Kidney (tissue), 14 donors: ENCODE results near the gene ALDH1A3. TPM values are rescaled to one million over a fixed set of nuclear protein-coding genes. Genes with fewer than 3 reads are reported as not detected.

Source experiments
- DNase-seq, 5 donors: peaks; one replicate each; pipeline ENCODE4 v3.0.0-alpha.2; 2013 to 2020
- FAIRE-seq: peaks from 2 replicates; lab custom pipeline; 2012; peaks lifted over from hg19 to GRCh38; lab: Jason Lieb, UNC
- H3K27ac ChIP-seq, 2 donors: one replicate each; pipeline ENCODE4 v1.7.0; 2013; ENCODE audit warnings: low read depth in 2 of 2, low read length in 2 of 2, inconsistent platforms in 1 of 2
- H3K27me3 ChIP-seq: one replicate; pipeline ENCODE4 v1.7.1; 2013; ENCODE audit warnings: low read length, inconsistent platforms; ENCODE audit not compliant: control insufficient read depth, insufficient read depth
- H3K36me3 ChIP-seq, 3 donors: one replicate each; pipeline versions ENCODE4 v1.7.0 to v1.7.1; 2013; ENCODE audit warnings: low read length in 3 of 3, control low read depth in 1 of 3, inconsistent platforms in 1 of 3; ENCODE audit not compliant: insufficient read depth in 3 of 3, control insufficient read depth in 2 of 3
- H3K4me1 ChIP-seq, 3 donors: one replicate each; pipeline versions ENCODE4 v1.7.0 to v1.7.1; 2013; ENCODE audit warnings: low read length in 3 of 3, inconsistent platforms in 1 of 3, low read depth in 1 of 3; ENCODE audit not compliant: control insufficient read depth in 2 of 3, insufficient read depth in 2 of 3
- H3K4me3 ChIP-seq, 3 donors: one replicate each; pipeline versions ENCODE4 v1.7.0 to v1.8.1; 2013; ENCODE audit warnings: low read length in 3 of 3, control low read depth in 1 of 3, inconsistent platforms in 1 of 3
- H3K9ac ChIP-seq, 3 donors: one replicate each; pipeline versions ENCODE4 v1.7.0 to v1.7.1; 2013; ENCODE audit warnings: low read length in 3 of 3, control low read depth in 1 of 3, inconsistent platforms in 1 of 3
- H3K9me3 ChIP-seq, 3 donors: one replicate each; pipeline versions ENCODE4 v1.7.0 to v1.7.1; 2013; ENCODE audit warnings: low read length in 3 of 3, control low read depth in 1 of 3, inconsistent platforms in 1 of 3; ENCODE audit not compliant: control insufficient read depth in 2 of 3, insufficient read depth in 1 of 3
- CTCF ChIP-seq: IDR thresholded peaks from 3 replicates; pipeline ENCODE4 v1.5.1; 2012; ENCODE audit warnings: mild to moderate bottlenecking, moderate library complexity, borderline replicate concordance; ENCODE audit not compliant: insufficient read depth; ENCODE audit errors: extremely low read depth
- intact Hi-C: fragments of 100-400 bp; cut with DNase I; formaldehyde crosslinking; loops from one replicate; pipeline ENCODE4 v1.11.1; 2022
- polyA plus RNA-seq: library from polyadenylated mRNA; stranded (reverse); fragments of 350-450 nt; fragmentation: Illumina TruSeq; extraction: RNeasy Lipid Tissue Mini Kit (QIAGEN cat#74804); gene quantifications from one replicate; pipeline ENCODE4 v1.2.3, GENCODE V29; 2014; ENCODE audit warnings: low read depth, low replicate concordance; ENCODE audit not compliant: insufficient read depth
- total RNA-seq: library from RNA; stranded (reverse); fragmentation: NEBNext Ultra II Directional; extraction: Animal tissue kit (Norgen Biotek cat#: 25700); gene quantifications from one replicate; pipeline ENCODE4 v1.2.1, GENCODE V29; 2021
- donor health status: control.
- donor health status: control.
- donor health status: control.
- donor health status: control.
- donor health status: control.
- donor health status: DM: yes; HTN: yes; CAD: no.
- donor health status: Normal renal cell carcinoma (clear cell type).

Gene ALDH1A3
- total and polyA plus RNA-seq, 2 donors from 2014 or later, result 5.4 to 19.6 TPM

DNA sequence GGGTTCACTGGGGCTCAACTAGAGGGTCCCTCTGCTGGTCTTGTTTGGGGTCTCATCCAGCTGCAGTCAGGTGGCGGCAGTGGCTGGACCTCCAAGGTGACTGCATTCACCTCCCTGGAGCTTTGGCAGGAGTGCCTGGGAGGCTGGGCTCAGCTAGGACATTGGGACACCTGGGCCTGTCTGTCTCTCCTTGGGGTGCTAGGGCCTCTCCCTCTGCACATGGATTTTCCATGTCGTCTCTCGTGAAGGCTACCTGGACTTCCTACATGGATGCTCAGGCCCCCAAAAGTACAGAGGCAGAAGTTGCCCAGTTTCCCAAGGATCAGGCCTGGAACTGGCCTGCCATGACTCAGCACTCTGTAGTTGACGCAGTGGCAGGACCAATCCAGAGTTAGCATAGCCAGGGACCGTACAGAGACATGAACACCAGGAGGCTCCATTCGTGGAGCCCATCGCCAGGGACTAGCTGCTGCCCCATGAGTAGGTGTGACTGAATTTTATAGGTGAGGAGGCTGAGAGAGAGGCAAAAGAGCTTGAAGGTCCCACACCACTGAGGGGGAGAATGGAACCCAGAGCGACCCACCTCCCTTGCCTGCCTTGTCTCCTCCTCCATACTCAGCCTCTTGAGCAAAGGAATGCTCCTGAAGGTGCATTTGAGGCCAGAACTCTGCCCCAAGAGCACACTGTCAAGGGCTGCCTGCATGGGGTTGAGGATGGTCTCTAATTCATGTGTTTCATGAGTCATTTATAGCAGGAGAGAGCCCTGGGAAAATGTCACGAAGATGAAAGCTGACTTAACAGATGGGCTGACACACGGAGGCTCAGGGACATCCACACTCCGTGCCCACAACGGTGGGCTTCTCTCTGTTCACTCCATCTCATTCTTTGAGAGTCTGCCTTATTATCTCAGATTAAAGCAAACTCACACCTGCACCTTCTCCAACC is 13.0 kb upstream of the ALDH1A3 start:
- Histone ChIP-seq H3K36me3 (no peaks in the 10 kb centered on the region), H3K9me3 (peaks cover 0 to 3% (median 0%) of the 10 kb centered on the region in 3 donors), H3K27ac (no peak overlapping the region), H3K4me3 (no peak overlapping the region), H3K9ac (no peak overlapping the region), H3K27me3 (no peaks in the 10 kb centered on the region), H3K4me1 (peaks cover 0 to 2% (median 0%) of the 10 kb centered on the region in 3 donors)
- no peak for TF ChIP-seq CTCF
- DNase-seq (no peak), FAIRE-seq (no peak)
- intact Hi-C loops, result no loop called here

- Histone ChIP-seq H3K27me3 (no peaks in the 10 kb centered on the region), H3K9me3 (peaks cover 0 to 3% (median 0%) of the 10 kb centered on the region in 3 donors), H3K4me1 (peaks cover 0 to 2% (median 0%) of the 10 kb centered on the region in 3 donors), H3K36me3 (no peaks in the 10 kb centered on the region), H3K9ac (no peak overlapping the region), H3K4me3 (no peak overlapping the region), H3K27ac (no peak overlapping the region)
- no peak for TF ChIP-seq CTCF
- intact Hi-C loops, result no loop called here
- DNase-seq (no peak), FAIRE-seq (no peak)
Observed at GRCh38 chr15:100867433-100867832, 12.2 kb upstream of the ALDH1A3 start.

DNA sequence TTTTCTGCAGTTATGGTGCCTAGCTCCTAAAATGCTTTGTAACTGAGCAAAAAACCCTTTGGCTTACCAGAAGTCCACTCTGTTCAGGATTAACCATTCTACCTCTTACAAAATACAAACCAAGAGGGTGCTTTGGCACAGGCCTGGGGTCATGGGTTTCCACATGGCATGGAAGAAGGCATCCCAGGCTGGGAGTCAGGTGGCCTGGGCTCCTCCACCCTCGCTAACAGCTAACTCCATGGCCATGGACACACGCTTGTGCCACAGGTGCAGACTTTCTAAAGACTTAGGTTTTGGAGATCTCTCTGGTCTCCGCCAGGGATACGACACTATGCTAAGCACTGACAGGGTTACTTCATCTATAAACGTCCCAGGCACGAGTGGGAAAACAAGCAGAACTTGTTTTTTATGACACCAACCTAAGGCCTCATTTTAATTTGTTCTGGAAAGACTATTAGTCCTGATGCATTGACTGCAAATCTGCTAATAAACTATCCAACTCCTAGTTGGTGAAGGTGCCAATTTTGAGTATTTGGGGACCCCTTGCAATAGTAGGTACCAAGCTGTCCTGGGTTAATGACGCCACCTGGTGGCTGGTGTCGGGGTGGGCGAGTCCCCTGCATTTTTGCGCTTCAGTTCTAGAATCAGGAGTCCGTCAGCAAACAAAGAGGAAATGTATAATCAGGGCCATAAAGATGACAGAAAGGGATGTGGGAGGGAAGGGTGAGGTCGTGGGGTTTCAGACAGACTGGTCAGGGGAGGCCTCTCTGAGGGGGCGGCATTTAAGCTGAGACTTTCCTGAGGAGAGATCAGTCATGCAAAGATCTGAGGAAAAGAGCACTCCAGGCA is 10.3 kb upstream of the ALDH1A3 start:
- FAIRE-seq, result no peak
- Histone ChIP-seq H3K9ac (no peak overlapping the region), H3K27ac (no peak overlapping the region), H3K9me3 (peaks cover 0 to 3% (median 0%) of the 10 kb centered on the region in 3 donors), H3K27me3 (no peaks in the 10 kb centered on the region), H3K36me3 (no peaks in the 10 kb centered on the region), H3K4me3 (no peak overlapping the region), H3K4me1 (peaks cover 0 to 2% (median 0%) of the 10 kb centered on the region in 3 donors)
- TF ChIP-seq CTCF, result no peak
- DNase-seq, result peak in 3 of 5 donors; percentile 55 to 66 (median 61)
- intact Hi-C loops, result no loop called here
